GM21528 (cell line): ENCODE results near the gene COG8.

Experiments used
- ATAC-seq: cut with Tn5 transposase; IDR thresholded peaks from one replicate; pipeline ENCODE4 v1.9.1; 2021; ENCODE audit warnings: mild to moderate bottlenecking, moderate library complexity; ENCODE audit not compliant: unreplicated experiment, low FRiP score

Gene COG8

GRCh38 chr16:69346683-69347082 lies 7.3 kb upstream of the COG8 start:
- ATAC-seq = no peak

DNA sequence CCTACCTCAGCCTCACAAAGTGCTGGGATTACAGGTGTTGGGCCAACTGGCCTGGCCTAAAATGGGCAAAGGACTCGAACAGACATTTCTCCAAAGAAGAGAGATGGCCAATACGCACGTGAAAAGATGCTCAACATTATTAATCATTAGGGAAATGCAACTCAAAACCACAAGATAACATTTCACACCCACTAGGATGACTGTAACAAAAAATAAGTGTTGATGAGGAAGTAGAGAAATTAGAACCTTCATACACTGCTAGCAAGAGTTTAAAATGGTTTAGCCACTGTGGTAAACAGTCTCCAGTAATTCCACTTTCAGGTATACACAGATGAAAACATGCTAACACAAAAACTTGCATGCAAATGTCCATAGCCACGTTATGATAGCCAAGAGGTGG lies 6.6 kb upstream of the COG8 start:
- ATAC-seq = no peak

GRCh38 chr16:69344171-69344570 lies 4.8 kb upstream of the COG8 start:
- no peak for ATAC-seq

- peak; percentile 4 for ATAC-seq
These were observed 806 bp upstream of the COG8 start for GRCh38 chr16:69340095-69340644.

DNA sequence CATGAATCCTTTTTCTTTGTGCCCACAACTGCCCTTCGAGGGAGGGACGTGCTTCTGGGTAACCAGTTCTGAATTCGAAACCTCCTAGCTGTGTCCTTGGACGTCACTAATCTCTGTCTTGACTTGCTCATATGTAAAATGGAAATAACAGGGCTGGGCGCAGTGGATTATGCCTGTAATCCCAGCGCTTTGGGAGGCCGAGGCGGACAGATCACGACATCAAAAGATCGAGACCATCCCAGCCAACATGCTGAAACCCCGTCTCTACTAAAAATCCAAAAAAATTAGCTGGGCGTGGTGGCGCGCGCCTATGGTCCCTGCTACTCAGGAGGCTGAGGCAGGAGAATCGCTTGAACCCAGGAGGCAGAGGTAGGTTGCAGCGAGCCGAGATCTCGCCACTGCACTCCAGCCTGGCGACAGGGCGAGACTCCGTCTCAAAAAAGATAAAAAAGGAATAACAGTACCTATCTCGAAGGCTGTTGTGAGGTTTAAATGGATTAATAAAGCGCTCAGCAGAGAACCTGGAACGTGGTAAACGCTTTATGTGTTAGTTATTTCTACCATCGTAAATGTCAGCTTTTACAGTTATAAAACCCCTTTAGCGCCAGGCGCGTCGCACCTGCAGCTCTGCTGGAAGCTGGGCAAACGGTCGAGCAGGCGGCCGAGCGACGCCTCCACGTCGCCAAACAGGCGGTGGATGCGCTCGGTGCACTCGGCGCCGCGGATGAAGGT lies 641 bp downstream of the COG8 start:
- no peak for ATAC-seq

DNA sequence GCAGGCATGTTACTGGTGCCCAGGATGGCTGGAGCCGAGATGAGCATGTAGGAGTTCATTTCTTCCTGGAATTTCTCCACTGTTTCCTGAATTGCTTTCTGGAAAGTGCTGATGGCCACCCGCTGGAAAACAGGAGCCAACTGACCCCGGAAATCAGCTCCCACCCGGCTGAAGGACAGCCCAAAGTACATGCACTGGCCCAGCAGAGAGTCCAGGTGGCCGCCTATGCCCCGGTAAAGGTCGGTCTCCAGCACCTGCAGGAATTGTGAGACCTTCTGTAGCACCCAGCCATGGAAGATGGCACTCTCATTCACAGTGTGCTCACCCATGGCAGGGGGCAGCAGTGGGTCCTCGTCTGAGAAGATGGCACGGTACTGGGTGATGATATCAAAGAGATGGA lies 4.7 kb downstream of the COG8 start:
- no peak for ATAC-seq

DNA sequence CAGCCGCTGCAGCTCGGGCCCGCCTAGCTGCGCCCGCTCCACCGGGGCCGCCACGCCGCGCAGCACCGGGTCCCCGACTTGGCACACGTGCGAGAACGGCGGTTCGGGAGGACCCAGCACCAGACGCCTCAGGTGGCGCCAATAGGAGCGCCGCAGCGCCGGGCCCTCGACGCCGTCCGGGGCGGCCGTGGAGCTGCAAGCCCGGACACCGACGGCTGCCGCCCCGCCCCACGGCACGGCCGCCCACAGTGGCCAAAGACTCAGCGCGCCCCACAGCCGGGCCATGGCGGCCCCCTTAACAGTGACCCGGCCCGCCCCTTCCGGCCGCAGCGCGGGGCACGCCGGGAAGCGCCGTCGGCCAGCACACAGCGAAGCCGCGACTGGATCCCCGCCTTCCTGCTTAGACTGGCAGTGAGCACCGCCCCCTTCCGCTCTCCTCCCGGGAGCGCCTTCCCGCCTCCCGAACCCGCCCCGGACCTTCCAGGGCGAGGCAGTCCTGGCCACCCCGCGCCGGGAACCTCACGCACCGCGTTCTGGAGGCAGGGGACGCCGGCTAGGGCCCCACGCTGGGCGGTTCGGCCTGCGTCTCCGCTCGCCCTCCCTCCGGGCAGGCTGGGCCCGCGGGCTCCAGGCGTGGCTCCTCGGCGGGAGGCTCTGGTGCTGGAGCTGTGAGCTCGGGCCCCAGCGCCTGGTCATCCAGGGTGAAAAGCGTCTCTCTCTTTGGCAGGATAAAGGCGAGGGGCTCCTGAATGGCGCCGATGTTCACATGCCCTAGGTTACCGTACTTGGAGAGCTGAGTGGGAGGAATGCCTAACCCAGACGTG lies 8.9 kb downstream of the COG8 start, which contains the start of gene PDF:
Gene PDF (minus strand): TSS at position 303 of the 824 bp plus-strand sequence. CDS start 18 bp downstream, at position 285.
- ATAC-seq = peak; percentile 91

GRCh38 chr16:69329369-69330285 lies 9.7 kb downstream of the COG8 start:
- peak; percentile 47 for ATAC-seq

DNA sequence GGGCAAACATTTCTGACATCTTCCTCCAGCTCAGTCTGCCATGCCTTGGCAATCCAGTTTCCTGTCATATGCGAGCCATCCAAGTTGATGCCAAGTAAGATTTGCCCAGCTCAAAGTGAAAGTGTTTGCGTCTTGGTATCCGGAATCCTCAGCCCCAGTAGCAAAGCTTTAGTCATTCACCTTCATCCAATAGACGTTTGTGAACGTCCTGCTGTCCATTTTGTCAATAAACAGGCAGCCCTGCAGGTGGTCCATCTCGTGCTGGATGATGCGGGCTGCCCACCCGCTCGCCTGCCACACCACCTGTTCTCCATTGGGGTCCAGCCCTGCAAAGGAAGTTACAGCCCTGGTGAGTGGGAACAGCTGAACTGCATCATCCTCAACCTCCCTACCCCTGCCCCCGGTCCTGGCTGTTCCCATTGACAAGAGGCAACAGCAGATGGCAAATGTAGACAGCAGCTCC lies 10.5 kb downstream of the COG8 start:
- no peak for ATAC-seq

- no peak for ATAC-seq
These were observed 11.6 kb downstream of the COG8 start for GRCh38 chr16:69327585-69328310.

GRCh38 chr16:69326172-69326873 lies 13.0 kb downstream of the COG8 start:
- no peak for ATAC-seq

GRCh38 chr16:69325784-69326171 lies 13.6 kb downstream of the COG8 start:
- ATAC-seq = no peak

DNA sequence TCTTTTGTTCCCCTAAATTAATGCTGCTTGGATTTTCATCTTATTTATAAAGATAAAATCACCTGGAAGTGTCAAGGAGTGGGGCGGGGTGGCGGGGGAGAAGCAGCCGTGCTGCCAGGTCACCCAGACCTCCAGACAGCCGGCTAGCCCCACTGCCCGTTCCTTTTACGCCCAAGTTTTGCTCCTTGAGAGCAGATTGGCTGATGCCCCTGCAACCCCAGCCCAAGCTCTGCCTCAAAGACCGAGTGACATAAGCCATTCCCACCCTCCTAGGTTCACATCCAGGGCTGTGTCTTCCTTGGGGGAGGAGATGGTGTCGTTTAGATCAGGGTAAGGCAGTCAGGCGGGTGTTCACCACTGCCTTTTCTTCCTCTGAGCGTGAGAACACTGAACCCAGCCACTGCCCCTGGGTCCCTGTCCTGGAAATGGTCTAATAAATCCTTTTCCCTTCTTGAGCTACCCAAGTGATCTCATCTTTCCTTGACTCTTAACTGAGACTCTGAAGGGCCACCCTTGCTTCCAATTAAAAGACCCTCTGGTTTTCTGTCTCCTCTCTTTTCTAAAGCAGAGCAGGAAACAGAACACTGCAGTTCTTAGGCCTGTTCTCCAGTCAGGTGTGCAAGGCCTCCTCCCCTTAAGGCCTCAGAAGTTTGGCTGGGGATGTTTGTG lies 14.6 kb downstream of the COG8 start:
- no peak for ATAC-seq

DNA sequence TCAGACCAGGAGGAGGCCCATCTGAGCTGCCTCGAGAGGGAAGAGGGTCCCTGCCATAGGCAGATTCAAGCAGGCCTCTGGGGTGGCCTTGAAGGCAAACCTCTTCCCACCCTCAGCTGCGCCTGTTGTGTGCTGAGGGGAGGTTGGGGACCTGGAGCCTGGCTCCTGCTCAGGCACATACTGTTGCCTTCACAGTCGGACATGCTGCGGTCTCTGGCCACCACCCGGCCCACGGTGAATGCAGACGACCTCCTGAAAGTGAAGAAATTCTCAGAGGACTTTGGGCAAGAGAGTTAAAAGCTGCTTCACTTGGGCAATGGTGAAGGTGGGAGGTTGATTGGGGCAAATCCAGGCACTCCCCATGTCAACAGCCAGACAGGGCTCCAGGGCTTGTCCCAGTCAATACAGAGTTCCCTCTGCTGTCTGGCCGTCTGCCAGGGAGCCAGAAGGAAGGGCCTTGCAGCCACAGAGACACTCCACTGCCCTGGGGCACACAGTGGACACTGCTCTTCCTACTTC lies 15.3 kb downstream of the COG8 start:
- no peak for ATAC-seq

DNA sequence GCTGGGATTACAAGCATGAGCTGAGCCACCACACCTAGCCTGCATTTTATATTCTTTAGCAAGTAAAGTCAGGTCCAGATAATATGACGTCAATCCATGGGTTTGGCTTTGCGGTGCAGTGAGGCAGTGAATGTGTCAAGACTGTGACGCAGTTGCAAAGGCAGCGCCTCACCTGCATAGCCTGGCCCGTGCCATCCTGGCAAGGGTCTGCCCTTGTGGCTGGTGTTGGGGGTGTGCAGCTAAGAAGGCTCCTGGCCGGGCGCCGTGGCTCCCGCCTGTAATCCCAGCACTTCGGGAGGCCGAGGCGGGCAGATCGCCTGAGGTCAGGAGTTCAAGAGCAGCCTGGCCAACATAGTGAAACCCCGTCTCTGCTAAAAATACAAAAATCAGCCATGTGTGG lies 15.9 kb downstream of the COG8 start:
- ATAC-seq = no peak

DNA sequence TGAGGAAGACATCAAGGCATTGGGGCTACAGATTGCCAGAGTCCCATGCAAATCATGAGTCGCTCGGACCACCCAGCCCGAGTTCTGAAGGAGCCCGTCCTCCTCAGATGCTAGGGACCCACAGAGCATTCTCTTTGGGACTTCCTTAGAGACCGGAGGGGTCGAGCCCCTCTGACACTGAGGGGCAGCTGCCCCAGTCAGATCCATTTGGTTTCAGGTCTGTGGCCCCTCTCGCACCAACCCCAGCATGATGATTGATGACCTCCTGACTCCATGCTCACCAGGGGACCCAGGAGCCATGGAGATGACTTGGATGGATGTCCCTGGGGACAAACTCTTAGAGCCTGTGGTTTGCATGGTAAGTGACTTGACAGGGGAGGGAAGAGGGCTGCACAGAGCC lies 17.0 kb downstream of the COG8 start:
- ATAC-seq = no peak

GRCh38 chr16:69321080-69321479 lies 18.3 kb downstream of the COG8 start:
- ATAC-seq = no peak

GRCh38 chr16:69320740-69321073 lies 18.7 kb downstream of the COG8 start:
- ATAC-seq = no peak
